Stimulated activated CD8-positive, alpha-beta memory T cell treated with anti-CD3 and anti-CD28 coated beads, Interleukin-7, amount 100 ng/mL, for 1 hour (primary cell): ENCODE results near the gene PITPNC1.
"Not testable (repeated sequence)": the region's sequence is repeated elsewhere in the genome, so short reads cannot be mapped to it uniquely, and the experiment has no call there.

Experiments
- DNase-seq, 2 donors: peaks; one replicate each; pipeline ENCODE4 v3.0.0-alpha.2; 2020; ENCODE audit warnings: low read depth in 2 of 2

Gene PITPNC1

DNA sequence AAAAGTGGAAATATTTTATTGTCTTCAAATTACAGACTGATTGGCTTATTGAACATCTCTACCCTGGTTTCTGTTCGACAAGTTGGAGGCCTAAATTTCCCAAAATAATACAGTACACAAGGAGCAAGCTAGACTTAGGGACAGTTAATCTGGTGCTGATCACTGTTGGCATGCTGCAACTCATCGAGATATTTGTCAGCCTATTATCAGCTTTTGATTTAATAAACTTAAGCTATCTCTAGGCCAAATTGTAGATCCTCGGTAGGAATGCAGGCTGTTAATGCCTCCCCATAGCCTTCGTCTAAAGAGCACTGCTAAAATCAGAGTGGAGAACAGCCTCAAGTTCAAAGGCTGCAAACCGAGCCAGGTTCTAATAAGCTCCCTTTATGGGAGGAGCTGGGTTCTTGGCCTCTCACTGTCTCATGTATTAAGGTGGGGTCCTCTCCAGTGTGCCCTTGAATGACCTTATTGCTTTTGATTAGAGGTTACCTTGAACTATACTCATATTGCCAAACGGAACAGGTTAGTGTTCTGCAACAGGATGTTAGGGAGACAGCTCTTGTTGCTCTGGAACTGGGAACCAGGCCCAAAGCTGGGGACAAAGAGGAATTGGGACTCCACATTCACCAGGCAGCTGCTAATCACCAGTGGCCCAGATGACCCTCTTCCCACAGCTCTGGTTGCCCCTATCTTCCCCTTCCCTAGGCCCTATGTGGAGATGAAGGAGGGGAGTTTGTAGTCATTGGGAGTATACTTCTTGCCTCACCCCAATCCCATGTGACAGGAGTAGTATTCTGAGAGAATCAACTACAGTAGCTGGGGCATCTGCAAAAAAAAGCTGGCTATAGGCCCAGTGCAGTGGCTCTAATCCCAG, 271.2 kb downstream of the PITPNC1 start:
- no peak for DNase-seq

DNA sequence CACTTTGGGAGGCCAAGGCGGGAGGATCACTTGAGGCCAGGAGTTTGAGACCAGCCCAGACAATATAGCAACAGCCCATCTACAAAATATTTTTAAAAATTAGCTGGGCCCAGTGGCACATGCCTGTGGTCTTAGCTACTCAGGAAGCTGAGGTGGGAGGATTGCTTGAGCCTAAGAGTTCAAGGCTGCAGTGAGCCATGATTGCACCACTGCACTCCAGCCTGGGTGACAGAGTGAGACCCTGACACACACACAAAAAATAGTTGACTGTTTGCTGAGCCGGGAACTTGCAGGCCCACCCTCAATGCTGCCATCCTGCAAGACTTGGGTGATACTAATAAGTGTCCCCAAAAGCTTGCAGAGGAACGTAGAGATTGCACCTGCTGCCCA, 271.8 kb downstream of the PITPNC1 start:
- not testable (repeated sequence) for DNase-seq

DNA sequence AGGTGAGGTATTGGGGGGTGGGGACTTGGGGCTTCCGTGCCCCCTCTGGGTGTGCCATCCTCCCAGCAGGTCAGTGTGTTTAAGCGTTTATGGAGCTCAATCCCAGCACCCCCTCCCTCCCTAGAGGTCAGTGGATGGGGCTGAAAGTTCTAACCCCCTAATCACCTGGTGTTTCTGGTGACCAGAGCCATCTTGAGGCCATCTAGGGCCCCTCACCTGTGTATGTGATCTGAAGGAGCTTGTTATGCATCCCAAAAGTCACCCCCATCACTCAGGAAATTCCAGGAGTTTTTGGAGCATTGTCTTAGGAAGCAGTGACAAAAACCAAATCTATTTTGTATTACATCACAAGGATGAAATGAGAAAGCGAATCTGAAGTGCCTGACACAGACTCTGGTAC, 272.8 kb downstream of the PITPNC1 start:
- no peak for DNase-seq

DNA sequence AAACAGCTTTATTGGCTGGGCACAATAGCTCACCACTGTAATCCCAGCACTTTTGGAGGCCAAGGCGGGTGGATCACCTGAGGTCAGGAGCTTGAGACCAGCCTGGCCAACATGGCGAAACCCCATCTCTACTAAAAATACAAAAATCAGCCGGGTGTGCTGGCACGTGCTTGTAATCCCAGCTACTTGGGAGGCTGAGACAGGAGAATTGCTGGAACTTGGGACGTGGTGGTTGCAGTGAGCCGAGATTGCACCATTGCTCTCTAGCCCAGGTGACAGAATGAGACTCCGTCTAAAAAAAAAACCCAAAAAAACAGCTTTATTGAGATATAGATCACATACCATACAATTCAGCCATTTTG, 274.1 kb downstream of the PITPNC1 start:
- DNase-seq: not testable (repeated sequence)

DNA sequence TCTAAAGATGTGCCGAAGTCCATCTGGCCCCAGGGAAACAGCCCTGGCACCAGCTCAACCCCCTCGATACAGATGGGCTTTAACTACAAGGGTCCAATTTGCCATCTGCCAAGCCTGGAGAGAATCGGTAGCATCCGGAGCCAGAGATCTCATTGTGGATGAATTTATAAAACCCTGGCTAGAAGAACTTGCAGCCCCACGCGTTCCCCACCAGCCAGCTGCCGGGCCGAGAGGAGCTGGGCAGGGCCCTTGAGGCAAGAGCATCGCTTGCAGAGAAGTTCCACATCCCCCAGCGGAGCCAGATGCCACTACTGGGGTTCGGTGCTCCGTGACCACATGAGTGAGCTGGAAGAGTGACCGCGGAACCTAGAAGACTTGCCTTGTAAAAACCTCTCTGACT, 275.4 kb downstream of the PITPNC1 start:
- no peak for DNase-seq

DNA sequence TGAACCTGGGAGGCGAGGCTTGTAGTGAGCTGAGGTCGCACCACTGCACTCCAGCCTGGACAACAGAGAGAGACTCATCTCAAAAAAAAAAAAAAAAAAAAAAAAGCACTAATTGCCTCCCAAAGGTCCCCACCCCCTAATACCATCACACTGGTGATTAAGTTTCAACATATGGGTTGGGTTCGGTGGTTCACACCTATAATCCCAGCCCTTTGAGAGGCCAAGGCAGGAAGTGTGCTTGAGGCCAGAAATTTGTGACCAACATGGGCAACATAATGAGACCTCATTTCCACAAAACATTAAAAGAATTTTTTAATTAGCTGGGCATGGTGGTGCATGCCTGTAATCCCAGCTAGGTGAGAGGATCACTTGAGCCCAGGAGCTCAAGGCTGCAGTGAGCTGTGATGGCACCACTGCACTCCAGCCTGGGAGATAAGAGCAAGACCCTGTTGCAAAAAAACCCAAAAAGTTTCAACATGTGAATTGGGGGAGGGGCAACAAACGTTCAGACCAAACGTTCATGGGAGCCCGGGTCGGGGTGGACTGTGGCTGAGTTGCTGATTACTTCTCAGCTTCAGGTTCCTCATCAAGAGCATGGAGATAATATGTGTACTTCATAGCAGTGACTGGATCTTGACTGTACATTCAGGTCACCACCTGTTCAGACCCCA, 278.5 kb downstream of the PITPNC1 start:
- DNase-seq: no peak

DNA sequence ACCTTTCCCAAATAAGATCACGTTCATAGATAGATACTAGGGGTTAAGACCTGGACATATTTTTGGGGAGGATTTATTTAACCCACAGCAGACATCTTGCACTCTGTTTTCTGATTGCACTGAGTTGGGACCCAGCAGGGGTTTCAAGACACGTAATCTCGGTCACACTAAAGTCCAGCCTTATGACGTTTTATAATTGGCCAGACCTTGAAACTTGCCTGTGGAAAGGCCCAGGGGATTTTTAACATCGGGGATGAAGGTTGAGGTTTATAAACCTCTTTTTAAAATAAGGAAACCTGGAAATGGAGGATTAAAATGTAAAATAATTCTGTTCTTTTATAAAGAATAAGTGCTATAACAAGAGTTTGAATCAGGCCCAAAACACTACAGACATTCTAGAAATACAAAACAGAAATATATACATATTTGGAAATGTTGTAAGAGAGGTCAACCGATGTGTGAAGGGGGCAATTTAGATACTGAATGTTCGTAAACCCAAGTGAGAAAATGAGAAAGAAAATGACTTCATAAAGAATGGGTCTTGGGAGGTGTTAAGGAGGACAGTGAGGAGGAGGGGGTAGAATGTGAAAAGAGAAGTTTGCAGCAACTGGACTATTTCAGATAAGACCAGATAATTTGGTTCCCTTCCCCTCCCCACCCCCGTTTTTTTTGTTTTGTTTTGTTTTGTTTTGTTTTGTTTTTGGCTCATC, 279.6 kb downstream of the PITPNC1 start:
- no peak for DNase-seq

DNA sequence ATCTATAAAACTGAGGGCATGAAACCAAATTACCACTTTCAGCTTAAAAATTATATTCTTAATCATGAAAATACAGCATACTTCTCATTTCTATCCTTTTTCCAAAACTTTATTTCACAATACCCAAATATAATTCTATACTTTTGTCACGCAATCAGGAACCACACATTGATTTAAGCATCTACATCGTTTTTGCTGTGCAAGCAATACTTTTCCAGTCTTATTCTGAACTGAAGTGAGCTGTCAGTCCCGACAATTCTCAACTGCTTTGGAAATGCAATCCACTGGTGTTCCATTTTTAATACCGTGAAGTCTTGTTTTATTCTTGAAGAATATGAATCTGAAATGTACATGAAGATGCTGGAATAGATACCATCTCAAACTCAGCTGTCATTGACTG, 280.5 kb downstream of the PITPNC1 start:
- DNase-seq: no peak

DNA sequence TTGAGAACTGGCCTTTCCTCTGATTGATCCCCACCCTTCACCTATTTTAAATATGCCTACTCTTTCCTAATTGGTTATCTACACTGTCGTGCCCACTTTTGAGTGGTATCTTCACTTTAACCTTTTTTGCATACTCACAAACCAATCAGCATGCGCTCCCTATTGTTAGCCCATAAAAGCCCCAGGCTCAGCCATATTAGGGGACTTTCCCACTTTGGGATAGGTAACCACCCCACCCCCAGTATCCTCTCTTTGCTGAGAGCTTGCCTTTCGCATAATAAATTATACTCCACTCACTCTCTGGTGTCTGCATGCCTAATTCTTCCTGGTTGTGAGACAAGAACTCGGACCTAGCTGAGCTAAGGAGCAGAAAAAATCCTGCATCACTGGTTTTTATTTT, 281.2 kb downstream of the PITPNC1 start:
- DNase-seq: no peak

DNA sequence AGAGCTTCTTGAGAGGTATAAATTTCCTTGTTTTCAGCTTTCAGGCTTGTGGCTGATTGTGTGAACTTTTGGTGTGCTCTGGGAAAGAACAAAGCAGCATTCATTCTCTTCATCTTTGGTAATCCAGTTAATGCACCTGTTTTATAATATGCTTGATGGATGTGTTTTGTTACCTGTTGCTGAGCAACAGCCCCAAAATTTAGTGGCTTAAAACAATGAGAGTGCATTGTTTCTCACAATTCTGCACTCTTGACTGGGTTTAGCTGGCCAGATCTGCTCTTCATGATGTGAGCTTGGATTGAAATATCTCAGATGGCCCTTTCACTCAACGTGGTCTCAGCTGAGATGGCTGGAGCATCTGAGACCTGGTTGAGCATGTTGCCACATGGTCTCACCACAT, 281.9 kb downstream of the PITPNC1 start:
- no peak for DNase-seq

DNA sequence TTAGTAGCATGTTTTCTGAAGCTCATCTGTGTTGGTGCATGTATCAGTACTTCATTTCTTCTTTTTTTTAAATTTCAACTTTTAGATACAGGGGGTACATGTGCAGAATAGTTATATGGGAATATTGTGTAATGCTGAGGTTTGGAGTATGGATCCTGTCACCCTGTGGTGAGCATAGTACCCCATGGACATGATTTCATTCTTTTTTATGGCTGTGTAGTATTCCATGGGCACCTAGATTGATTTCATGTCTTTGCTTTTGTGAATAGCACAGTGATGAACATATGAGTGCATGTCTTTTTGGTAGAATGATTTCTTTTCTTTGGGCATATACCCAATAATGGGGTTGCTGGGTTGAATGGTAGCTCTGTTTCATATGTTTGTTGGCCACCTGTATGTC, 285.6 kb downstream of the PITPNC1 start:
- no peak for DNase-seq

DNA sequence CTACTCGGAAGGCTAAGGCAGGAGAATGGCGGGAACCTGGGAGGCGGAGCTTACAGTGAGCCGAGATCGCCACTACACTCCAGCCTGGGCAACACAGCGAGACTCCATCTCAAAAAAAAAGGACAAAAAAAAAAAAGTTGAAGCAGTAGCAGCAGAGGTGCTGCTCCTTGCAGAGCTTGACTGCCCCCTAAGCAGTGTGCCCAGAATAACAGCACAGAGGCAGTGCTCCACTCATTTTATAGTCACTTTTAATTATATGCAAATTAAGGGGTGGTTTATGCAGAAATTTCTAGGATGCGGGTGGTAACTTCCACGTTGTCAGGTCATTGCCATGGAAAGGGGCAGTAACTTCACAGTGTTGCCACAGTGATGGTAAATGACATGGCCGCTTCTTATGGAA, 286.4 kb downstream of the PITPNC1 start:
- DNase-seq: no peak

DNA sequence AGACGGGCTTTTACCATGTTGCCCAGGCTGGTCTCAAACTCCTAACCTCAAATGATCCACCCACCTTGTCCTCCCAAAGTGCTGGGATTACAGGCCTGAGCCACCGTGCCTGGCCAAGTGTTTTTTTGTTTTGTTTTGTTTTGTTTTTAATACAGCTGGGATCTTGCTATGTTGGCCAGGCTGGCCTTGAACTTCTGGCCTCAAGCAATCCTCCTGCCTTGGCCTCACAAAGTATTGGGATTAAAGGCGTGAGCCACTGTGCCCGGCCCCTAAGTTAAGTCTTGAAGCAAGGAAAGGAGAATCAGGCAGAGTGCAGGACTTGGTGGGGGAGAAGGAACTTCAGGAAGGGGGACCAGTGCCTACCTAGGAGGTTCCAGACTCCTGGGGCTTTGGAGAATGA, 288.9 kb downstream of the PITPNC1 start:
- DNase-seq: no peak

DNA sequence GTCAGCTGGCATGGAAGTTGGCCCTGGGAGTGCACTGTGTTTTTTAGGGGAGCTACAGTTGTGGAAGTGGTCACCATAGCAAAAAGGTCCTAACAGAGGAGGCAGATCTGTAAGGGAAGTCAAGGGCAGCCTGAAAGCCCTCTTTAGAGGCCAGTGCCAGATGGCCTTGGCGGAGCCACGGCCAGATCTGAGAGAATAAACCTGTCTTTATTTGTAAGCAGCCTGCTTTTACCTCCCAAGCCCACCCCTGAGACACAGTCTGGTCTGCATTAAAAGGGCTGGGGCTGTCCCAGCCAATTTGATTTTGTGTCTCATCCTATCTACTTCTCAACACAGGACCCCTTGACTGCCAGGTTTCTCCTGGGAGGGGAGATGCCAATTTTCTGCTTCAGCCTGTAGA, 289.6 kb downstream of the PITPNC1 start:
- no peak for DNase-seq

DNA sequence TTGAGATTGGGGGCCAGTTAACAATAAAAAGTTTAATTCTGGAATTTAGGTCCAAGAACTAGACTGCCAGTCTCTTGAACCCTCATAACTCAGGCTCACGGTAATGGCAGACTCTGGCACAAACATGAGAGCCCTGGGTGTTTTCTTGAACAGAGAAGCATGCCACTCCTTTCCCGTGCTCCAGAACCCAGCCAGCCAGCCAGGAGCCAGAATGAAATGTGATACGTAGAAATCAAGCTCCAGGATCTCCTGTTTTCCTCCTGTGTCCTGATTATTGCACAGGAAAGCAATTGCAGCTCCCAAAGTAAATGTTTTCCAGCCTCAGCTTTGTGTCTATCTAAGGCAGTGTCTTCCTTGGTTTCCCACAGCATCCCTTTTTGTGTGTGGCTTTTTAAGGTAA, 294.4 kb downstream of the PITPNC1 start:
- DNase-seq: no peak

DNA sequence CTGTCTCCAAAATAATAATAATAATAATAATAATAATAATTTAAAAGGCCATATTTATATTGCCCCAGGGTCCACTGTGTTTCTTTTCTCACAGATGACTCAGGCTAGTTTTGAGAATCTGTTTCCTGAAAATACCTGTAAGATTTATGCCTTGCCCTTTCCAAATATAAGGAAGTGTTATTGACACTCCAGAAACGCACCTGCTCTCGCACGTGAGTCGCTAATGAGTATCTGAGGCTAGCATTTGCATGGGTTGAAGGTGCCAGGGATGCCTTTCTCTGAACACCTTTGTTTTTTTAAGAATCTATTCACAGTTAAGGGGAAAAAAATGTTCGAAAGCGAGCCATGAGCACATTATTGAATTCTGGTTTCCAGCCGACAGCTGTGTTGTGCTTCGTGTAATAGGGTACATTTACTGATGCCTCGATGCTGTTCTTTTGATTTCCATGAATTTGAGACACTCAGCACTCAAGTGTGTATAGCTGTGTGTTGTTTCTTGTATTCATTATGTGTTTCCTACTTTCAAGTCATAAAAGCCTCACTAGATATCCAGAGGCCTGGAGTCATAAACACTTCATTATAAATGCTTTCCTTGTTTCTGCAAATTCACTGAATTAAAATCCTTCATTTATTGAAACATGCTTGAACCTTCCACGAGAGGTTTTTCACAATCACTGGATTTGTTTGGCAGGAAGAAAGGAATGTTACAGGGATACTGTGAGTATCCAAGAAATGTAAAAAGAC, 295.7 kb downstream of the PITPNC1 start:
- DNase-seq: no peak

DNA sequence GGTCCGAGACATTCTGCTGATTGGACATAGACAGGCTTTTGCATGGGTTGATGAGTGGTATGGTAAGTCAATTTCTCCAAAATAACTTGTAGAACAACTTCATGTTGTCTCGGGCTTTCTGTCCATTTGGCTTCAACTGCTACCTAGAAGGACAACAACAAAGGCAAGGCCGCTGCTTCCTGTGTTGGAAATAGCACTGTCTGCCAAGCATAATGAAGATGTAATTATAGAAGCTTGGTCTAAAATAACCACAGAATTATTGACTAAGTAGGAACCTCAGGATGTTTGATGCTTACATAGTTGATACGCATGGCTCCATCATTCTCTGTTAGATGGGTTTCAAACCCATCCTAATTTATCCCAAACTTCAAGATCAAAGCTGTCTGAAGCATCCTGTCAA, 298.4 kb downstream of the PITPNC1 start:
- no peak for DNase-seq

DNA sequence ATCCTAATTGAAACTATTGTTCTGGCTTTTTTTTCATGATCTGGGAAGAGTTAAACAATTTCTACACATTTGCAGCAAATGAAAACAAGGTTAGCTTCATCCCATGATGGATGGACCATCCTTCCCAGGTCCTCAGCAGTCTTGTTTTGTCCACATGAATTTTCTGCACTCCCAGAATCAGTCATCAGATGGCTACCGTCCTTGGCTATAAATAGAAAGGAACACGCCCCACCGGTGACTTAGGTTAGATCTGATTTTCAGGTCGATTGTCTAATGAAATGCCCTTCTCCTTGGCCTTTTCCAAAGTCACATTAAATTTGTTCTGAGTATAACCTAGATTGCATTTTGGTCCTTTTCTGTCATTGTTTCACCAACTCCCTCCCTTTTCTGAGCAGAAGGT, 299.2 kb downstream of the PITPNC1 start:
- DNase-seq: no peak

DNA sequence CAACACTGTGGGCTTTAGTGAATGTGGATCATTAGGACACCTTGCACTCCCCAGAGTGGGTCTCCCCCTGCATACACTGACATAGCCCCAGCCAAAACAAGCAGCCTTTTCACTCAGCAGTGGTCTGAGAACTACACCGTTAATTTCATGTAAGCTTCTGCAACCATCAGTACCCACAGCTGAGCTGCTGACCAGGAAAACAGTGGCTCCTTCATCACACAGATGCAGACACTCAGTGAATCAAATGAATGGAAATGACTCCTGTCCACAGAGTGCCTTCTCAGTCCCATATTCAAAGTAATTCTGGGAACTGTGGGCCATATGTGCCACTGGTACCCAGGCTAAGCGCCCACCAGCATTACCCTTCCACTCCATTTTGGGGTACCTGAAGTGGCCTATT, 301.3 kb downstream of the PITPNC1 start:
- no peak for DNase-seq

DNA sequence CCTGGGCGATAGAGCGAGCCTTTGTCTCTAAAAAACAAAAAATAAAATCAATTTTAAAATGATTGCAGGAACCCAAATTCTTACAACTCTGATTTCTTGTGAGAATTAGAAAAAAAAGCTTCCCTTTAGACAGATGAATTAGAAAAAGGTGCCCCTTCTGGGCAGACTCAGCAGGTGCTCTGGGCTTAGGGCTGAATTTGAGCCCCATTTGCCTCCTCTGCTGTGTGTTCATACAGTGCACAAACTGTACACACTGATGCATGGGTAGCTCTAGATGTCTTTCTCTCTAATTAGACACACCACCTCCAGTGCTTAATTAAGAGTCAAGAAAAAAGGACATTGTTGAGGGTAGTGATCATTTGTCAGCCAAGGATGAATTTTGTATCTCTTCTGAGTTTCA, 302.1 kb downstream of the PITPNC1 start:
- DNase-seq: no peak

DNA sequence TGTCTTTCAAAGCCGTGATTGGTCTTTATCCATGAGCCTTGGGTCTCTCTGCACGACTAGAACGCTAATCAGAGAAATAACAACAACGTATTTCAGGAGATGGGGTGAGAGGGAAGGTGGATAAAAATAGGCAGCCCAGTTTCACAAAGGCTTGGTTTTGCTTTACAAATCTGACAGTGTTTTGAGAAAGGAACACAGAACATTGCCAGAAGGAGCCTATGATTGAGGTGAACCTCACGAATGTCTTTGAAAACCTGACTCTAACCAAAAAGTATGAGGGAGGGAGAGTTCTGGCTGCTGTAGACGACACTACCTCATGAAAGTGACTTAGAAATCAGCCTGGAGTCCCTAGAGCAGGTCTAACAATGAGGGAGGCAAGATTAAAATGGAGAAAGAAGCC, 302.6 kb downstream of the PITPNC1 start:
- no peak for DNase-seq
